Stimulated activated CD8-positive, alpha-beta memory T cell treated with anti-CD3 and anti-CD28 coated beads, Interleukin-4, amount 100 ng/mL, for 1 hour (primary cell): ENCODE results near the gene ATOSB.
"Not testable (repeated sequence)": the region's sequence is repeated elsewhere in the genome, so short reads cannot be mapped to it uniquely, and the experiment has no call there.

ENCODE experiments used
- DNase-seq, 2 donors: peaks; one replicate each; pipeline ENCODE4 v3.0.0-alpha.2; 2020; ENCODE audit warnings: low read depth in 2 of 2, low spot score in 1 of 2

Gene ATOSB, protein sequence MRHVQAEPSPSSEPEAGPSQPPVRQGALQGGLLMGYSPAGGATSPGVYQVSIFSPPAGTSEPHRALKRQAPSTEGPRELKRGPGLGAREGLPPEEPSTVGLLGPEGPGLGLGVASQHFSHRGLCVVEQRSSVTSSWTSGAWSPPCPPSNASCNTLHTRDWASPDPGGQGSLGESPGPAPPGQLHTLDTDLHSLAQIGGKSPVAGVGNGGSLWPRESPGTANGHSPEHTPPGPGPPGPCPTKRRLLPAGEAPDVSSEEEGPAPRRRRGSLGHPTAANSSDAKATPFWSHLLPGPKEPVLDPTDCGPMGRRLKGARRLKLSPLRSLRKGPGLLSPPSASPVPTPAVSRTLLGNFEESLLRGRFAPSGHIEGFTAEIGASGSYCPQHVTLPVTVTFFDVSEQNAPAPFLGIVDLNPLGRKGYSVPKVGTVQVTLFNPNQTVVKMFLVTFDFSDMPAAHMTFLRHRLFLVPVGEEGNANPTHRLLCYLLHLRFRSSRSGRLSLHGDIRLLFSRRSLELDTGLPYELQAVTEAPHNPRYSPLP

DNA sequence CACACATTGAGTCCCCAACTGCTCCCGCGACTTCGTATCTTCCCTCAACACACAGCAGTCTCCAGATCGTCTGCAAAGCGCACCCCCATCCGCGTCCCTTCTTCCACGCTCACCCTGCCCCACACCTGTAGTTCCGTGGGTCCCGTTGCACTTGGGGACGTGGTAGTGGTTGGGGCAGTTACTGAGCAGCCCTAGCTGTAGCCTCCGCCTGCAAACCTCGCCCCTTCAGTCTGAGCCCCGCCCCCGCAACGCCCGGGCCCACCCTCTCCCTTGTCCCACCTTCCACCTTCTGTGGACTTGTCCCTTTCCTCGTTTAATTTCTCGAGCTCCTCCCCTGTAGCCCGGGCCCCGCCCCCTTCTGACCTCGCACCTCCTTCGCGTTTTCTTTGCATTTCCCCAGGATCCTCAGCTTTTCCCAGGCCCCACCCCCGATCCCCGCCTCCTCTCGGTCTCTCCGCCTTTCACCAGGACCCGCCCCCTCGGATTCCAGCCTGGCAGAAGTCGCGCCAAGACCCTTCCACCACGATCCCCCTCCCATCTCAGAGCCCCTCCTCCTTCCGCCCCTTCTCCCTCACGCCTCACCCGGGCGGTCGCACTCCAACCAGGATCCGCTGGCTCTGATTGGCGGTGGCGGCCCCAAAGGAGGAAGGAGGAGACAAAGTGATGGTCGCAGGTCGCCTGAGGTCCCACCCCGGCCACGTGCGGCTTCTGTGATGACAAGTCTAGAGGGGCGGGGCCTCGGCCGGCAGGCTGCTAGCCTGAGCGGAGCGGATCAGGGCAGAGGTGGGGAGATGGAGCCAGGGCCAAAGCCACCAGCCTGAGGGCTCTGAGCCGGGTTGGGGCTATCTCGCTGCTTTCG lies at the start of gene ATOSB:
Gene ATOSB (minus strand): TSS at position 183 of the 859 bp plus-strand sequence. CDS start 7,588 bp downstream, outside the sequence.
- DNase-seq, result peak; percentile 79 to 85

DNA sequence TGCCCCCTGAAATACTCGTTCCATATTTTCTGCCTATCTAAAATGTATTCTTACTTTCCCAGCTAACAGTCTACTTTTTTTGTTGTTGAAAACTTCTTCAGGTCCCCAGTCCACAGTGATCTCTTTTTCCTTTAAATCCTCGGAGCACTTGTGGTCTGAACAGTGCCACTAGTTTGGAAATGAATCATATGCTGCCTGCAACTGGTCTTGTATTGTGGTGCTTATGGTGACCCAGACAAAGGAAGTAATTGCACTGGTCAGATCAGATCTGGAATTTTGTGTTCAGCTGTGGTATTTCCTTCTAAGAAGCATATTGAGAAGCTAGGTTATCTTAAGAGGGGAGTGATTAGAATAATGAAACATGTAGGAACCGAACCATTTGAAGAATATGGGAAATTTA lies 49.0 kb upstream of the ATOSB start:
- DNase-seq, result no peak

DNA sequence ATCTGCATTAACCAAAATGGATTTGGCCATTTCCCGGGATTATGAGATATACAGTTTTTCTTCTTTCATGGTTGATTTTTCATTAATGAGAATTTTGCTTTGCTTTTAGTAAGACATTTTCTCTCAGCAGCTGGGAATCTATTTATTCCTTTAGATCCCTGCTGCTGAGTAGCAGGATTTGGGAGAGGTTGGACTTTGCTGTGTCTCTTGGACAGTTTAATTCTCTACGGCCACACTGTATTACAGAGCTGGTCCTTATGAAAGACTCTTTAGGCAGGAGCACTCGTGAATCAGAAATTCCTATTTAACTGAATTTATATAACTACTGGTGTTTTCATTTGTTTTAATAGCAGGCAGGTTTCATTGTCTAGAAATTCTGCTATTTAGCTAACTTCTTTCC lies 47.8 kb upstream of the ATOSB start:
- DNase-seq, result no peak

- no peak for DNase-seq
Observed at GRCh38 chr9:35162605-35163315, 47.1 kb upstream of the ATOSB start.

DNA sequence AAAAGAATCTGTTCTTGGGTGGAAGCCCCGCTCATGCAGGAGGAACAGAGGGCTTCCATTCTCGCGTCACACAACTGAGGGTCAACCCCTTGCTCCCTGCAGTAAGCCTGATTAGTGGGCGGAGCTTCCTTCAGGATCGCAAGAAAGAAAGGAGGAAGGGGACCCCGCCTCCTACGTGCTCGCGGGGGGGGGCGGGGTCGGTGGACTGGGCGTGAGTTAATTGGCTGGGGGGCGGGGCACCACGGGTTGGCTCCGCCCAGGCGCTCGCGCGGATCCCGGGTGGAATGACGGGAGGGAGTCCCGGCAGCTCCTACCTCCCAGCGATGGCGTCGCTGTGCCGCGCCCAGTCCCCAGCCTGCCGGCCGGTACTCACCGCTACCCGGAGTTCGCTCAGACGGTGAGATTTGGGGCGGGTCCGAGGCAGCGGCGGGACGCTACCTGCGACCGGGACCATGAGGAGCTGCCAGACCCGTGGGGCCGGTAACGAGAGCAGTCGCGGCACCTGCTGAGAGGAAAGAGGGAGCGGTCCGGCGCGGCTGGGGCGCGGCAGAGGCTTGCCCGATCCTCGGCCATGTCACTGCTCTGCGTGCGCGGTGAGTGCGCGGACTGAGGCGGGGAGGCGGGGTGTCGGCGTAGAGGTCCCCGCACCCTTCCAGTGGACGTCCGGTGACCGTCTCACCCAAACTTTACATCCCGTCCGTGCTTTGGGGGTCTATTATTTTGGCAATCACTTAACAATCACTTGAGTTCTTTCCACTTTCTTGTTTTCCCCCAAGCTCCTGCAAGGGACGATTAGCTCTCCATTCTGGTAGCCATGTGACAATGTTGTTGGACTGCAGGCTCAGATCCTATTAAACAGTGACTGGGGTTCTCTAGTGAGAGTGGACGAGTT lies 46.3 kb upstream of the ATOSB start, which contains the start of gene UNC13B:
Gene UNC13B (plus strand): TSS at position 297 of the 892 bp plus-strand sequence. CDS start 275 bp downstream, at position 572.
- peak; percentile 23 to 53 for DNase-seq

GRCh38 chr9:35158501-35159280 lies 43.0 kb upstream of the ATOSB start:
- no peak for DNase-seq

- not testable (repeated sequence) for DNase-seq
Observed at GRCh38 chr9:35157836-35158235, 42.2 kb upstream of the ATOSB start.

DNA sequence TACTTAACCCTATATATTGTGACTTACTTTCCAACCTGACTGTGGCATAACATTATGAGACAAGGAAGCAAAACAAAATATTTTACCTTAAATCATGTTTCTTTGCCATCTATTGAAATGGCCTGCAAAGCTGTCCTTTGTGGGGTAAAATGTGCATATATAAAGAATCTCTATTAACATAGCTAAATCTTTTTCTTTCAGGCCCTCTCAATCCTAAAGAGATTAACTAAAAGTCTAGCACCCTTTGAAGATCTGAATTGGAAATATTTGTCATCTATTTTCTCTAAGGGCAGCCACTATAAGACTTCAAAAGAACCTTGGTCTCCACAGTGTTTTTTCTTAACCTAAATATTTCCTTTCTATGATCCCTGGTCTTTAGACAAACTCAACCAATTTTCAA lies 41.1 kb upstream of the ATOSB start:
- no peak for DNase-seq

DNA sequence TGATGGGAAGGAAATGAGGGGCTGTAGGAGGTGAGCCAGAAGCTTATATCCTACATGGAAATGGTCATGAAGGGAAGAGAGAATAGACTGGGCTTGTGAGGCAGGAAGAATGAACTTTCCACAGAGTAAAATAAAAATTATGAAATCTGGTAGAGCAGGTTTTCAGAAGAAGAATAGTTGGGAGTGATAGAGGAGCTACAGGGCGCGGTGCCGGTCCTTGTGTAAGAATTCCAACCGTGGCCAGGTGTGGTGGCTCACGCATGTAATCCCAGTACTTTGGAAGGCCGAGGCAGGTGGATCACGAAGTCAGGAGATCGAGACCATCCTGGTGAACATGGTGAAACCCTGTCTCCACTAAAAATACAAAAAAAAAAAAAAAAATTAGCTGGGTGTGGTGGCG lies 37.3 kb upstream of the ATOSB start:
- DNase-seq, result no peak

GRCh38 chr9:35147941-35148563 lies 32.4 kb upstream of the ATOSB start:
- DNase-seq, result not testable (repeated sequence)

DNA sequence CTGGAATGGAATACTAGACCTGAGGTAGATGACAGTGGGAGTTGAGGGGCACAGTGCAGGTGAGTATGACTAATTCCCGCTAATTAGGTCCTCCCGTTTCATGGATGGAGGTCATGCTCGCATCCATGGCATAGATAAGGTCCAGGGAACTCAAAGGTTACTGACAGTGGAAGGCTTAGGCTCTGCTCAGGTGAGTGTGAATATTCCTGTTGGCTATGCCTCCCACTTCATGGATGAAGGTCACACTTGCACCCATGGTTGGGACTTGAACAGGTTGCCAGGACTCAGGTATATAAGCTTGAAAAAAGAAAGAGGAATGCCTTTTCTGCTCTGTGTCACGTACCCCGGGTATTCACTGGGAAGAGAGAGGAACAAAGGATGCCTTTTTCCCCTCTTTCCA lies 26.4 kb upstream of the ATOSB start:
- no peak for DNase-seq

GRCh38 chr9:35140093-35140492 lies 24.4 kb upstream of the ATOSB start:
- no peak for DNase-seq

DNA sequence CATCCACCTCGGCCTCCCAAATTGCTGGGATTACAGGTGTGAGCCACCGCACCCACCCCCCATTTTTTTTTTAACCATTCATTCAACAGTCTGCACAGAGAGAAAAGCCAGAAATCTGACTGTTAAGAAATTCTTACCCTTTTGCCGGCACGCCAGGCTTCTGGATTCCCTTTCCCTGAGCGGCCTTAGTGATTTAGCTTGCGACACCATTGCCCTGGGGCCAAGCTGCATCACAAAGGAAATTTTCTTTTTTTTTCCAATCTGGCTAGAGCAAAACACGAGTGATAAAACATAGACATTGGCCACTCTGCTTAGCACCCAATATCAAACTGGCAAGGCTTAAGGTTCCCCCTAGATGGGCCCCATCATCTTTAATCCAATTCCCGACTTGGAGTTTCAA lies 21.2 kb upstream of the ATOSB start:
- DNase-seq, result no peak

GRCh38 chr9:35135988-35136387 lies 20.3 kb upstream of the ATOSB start:
- no peak for DNase-seq

DNA sequence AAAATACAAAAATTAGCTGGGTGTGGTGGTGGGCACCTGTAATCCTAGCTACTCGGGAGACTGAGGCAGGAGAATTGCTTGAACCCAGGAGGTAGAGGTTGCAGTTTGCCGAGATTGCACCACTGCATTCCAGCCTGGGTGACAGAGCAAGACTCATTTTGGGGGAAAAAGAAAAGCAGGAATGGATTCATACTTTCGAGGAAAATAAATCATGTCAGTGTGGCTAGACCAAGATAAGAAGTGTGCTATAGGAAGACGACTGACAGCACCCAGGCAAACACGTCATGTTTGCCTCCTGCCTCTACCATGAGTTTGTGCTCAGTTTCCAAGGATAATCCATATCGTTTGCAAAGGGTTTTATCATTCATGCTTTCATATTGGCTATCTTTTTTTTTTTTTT lies 19.3 kb upstream of the ATOSB start:
- no peak for DNase-seq

- DNase-seq, result peak; percentile 67 to 71
Observed at GRCh38 chr9:35116898-35117551, 1.4 kb upstream of the ATOSB start.

DNA sequence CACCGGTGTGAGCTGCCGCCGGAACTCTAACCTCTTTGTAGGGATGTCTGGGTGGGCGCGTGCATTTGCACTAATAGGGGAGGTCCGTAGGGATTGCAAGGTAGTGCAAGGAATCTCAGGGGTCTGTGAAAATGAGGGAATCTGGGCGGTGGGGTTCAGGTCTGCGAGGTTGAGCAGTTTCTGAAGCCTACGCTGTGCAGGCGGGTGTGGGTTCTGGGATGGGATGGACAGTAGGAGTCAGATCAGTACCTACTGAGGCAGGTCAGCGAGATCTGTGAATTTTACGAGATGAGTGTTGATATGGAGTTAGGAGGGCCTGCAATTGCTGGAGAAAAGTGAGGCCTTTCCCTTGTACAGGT lies 856 bp upstream of the ATOSB start:
- no peak for DNase-seq

- DNase-seq, result no peak
Observed at GRCh38 chr9:35114840-35115628, 628 bp downstream of the ATOSB start.
